Measurements from ENCODE around the gene USP47.

Gene USP47

GRCh38 chr11:11867720-11868119 lies 25.9 kb downstream of the USP47 start:
- no peak for DNase-seq (ENCODE audit: low spot score)

- no peak for DNase-seq (ENCODE audit: low spot score)
These were observed 30.2 kb downstream of the USP47 start for GRCh38 chr11:11871991-11872401.

GRCh38 chr11:11876458-11876857 lies 34.7 kb downstream of the USP47 start:
- no peak for DNase-seq (ENCODE audit: low spot score)

- DNase-seq (ENCODE audit: low spot score) = no peak
These were observed 38.4 kb downstream of the USP47 start for GRCh38 chr11:11880179-11880578.

GRCh38 chr11:11882539-11882938 lies 40.8 kb downstream of the USP47 start:
- DNase-seq (ENCODE audit: low spot score) = no peak

GRCh38 chr11:11884351-11884750 lies 42.6 kb downstream of the USP47 start:
- no peak for DNase-seq (ENCODE audit: low spot score)

GRCh38 chr11:11884774-11885481 lies 43.2 kb downstream of the USP47 start:
- DNase-seq (ENCODE audit: low spot score) = no peak

GRCh38 chr11:11894486-11894885 lies 52.7 kb downstream of the USP47 start:
- DNase-seq (ENCODE audit: low spot score) = no peak

- DNase-seq (ENCODE audit: low spot score) = no peak
These were observed 53.9 kb downstream of the USP47 start for GRCh38 chr11:11895672-11896071.

GRCh38 chr11:11898648-11899047 lies 56.9 kb downstream of the USP47 start:
- DNase-seq (ENCODE audit: low spot score) = no peak

- no peak for DNase-seq (ENCODE audit: low spot score)
These were observed 57.6 kb downstream of the USP47 start for GRCh38 chr11:11899401-11899800.

- DNase-seq (ENCODE audit: low spot score) = no peak
These were observed 60.2 kb downstream of the USP47 start for GRCh38 chr11:11901929-11902328.

GRCh38 chr11:11909727-11910126 lies 68.0 kb downstream of the USP47 start:
- DNase-seq (ENCODE audit: low spot score) = no peak

- no peak for DNase-seq (ENCODE audit: low spot score)
These were observed 68.8 kb downstream of the USP47 start for GRCh38 chr11:11910541-11910940.

- DNase-seq (ENCODE audit: low spot score) = no peak
These were observed 71.6 kb downstream of the USP47 start for GRCh38 chr11:11913395-11913794.

GRCh38 chr11:11915625-11916024 lies 73.9 kb downstream of the USP47 start:
- DNase-seq (ENCODE audit: low spot score) = no peak

GRCh38 chr11:11916981-11917399 lies 75.2 kb downstream of the USP47 start:
- DNase-seq (ENCODE audit: low spot score) = no peak

GRCh38 chr11:11923828-11924227 lies 82.1 kb downstream of the USP47 start:
- no peak for DNase-seq (ENCODE audit: low spot score)

GRCh38 chr11:11929920-11930319 lies 88.1 kb downstream of the USP47 start:
- DNase-seq (ENCODE audit: low spot score) = no peak

- peak; percentile 25 for DNase-seq (ENCODE audit: low spot score)
These were observed 89.8 kb downstream of the USP47 start for GRCh38 chr11:11931461-11932055.

- DNase-seq (ENCODE audit: low spot score) = no peak
These were observed 93.8 kb downstream of the USP47 start for GRCh38 chr11:11935536-11935935.

GRCh38 chr11:11937433-11937832 lies 95.7 kb downstream of the USP47 start:
- no peak for DNase-seq (ENCODE audit: low spot score)

GRCh38 chr11:11937957-11938356 lies 96.2 kb downstream of the USP47 start:
- DNase-seq (ENCODE audit: low spot score) = no peak

- no peak for DNase-seq (ENCODE audit: low spot score)
These were observed 98.8 kb downstream of the USP47 start for GRCh38 chr11:11940551-11940950.

All from germinal center (tissue), 1 donor.